Measurements from ENCODE around the gene CCT7.

The CCT7 gene

GRCh38 chr2:73253400-73253799 lies 19.3 kb downstream of the CCT7 start:
- TF ChIP-seq ZNF701 (tag by site-specific recombination; IDR thresholded peaks at IDR 0.05) = no peak
- TF ChIP-seq ZNF132 (tag by site-specific recombination; IDR thresholded peaks at IDR 0.05; ENCODE audit: borderline replicate concordance) = no peak
- TF ChIP-seq ATF2 (tag by site-specific recombination; IDR thresholded peaks at IDR 0.05; ENCODE audit: low read depth) = peak; percentile 92
- peak; percentile 54 for TF ChIP-seq ZNF629 (tag by site-specific recombination; IDR thresholded peaks at IDR 0.05)
- H3K4me3 ChIP-seq (ENCODE audit: low read depth, low read length) = no peak overlapping the region
- CTCF ChIA-PET = interaction anchor here (0.6 kb wide), 1 partner anchor 1427 kb away, joined by 3 read pairs; no protein-coding TSS in a partner anchor
- no peak overlapping the region for H3K27ac ChIP-seq (ENCODE audit: extremely low read depth, low read depth, low read length)
- H3K4me1 ChIP-seq (ENCODE audit: control insufficient read depth, insufficient read depth, low read length) = no peaks in the 10 kb centered on the region
- peaks cover 36 to 73% of the 10 kb centered on the region in 2 experiments for H3K36me3 ChIP-seq (ENCODE audit: control insufficient read depth in 2 of 2, insufficient read depth in 1 of 2, low read length in 2 of 2)
- no peaks in the 10 kb centered on the region for H3K9me3 ChIP-seq (ENCODE audit: control insufficient read depth, insufficient read depth, low read depth, low read length)
- POLR2A ChIA-PET = interaction anchor here (1.0 to 2.0 kb wide), 6 partner anchors 9 to 76 kb away, joined by 3 to 7 read pairs (median 4); partner anchors contain the start of gene PRADC1

- ChIA-PET POLR2A (interaction anchor here (1.1 to 2.0 kb wide), 4 partner anchors 9 to 20 kb away, joined by 3 to 7 read pairs (median 5); partner anchors contain the start of genes CCT7 and PRADC1), CTCF (interaction anchor here (0.7 kb wide), 1 partner anchor 168 kb away, joined by 5 read pairs; no protein-coding TSS in a partner anchor)
- Histone ChIP-seq H3K4me3 (ENCODE audit: low read depth, low read length) (no peak overlapping the region), H3K27ac (ENCODE audit: extremely low read depth, low read depth, low read length) (no peak overlapping the region; the same call in 1 of the 2 replicates), H3K9me3 (ENCODE audit: control insufficient read depth, insufficient read depth, low read depth, low read length) (no peaks in the 10 kb centered on the region), H3K4me1 (ENCODE audit: control insufficient read depth, insufficient read depth, low read length) (no peaks in the 10 kb centered on the region), H3K36me3 (ENCODE audit: control insufficient read depth in 2 of 2, insufficient read depth in 1 of 2, low read length in 2 of 2) (peaks cover 33 to 73% of the 10 kb centered on the region in 2 experiments)
- no peak for TF ChIP-seq ZBTB48 (tag by site-specific recombination; IDR thresholded peaks at IDR 0.05)
- TF ChIP-seq ZBTB11 (tag by site-specific recombination; conservative IDR thresholded peaks at IDR 0.05; ENCODE audit: low read depth) = no peak
- no peak for TF ChIP-seq PRDM1 (tag by site-specific recombination; IDR thresholded peaks at IDR 0.05)
- TF ChIP-seq ZNF501 (tag by site-specific recombination; IDR thresholded peaks at IDR 0.05) = no peak
- no peak for TF ChIP-seq ZNF366 (tag by site-specific recombination; conservative IDR thresholded peaks at IDR 0.05)
- TF ChIP-seq ZNF184 (tag by site-specific recombination; IDR thresholded peaks at IDR 0.05) = no peak
- TF ChIP-seq ZNF571 (tag by site-specific recombination; IDR thresholded peaks at IDR 0.05) = no peak
- TF ChIP-seq ZNF561 (tag by site-specific recombination; IDR thresholded peaks at IDR 0.05; ENCODE audit: borderline replicate concordance) = no peak
- no peak for TF ChIP-seq ZNF701 (tag by site-specific recombination; IDR thresholded peaks at IDR 0.05)
- TF ChIP-seq ZNF335 (tag by site-specific recombination; conservative IDR thresholded peaks at IDR 0.05) = no peak
- TF ChIP-seq ZNF274 (IDR thresholded peaks at IDR 0.05; ENCODE audit: low read length) = no peak
- TF ChIP-seq ZNF274 (tag by site-specific recombination; IDR thresholded peaks at IDR 0.05; ENCODE audit: borderline replicate concordance) = no peak
- no peak for TF ChIP-seq ZNF654 (tag by site-specific recombination; IDR thresholded peaks at IDR 0.05; ENCODE audit: low read depth)
- TF ChIP-seq PRDM10 (tag by site-specific recombination; IDR thresholded peaks at IDR 0.05) = no peak
- TF ChIP-seq ZNF341 (tag by site-specific recombination; IDR thresholded peaks at IDR 0.05; ENCODE audit: low read depth) = no peak
- no peak for TF ChIP-seq GLI2 (tag by site-specific recombination; IDR thresholded peaks at IDR 0.05; ENCODE audit: borderline replicate concordance, low read depth)
- no peak for TF ChIP-seq ZIC2 (tag by site-specific recombination; IDR thresholded peaks at IDR 0.05)
- TF ChIP-seq SP2 (tag by site-specific recombination; IDR thresholded peaks at IDR 0.05) = no peak
- TF ChIP-seq BCL6B (tag by site-specific recombination; IDR thresholded peaks at IDR 0.05) = no peak
These were observed 19.8 kb downstream of the CCT7 start for GRCh38 chr2:73253901-73254300.

All from HEK293 (cell line).